PFSK-1 (cell line): ENCODE measurements around the gene PPP2R5C.

Source experiments
- POLR2AphosphoS5 ChIP-seq: IDR thresholded peaks from 2 replicates; pipeline ENCODE4 v1.6.1; 2012; ENCODE audit warnings: low read depth, mild to moderate bottlenecking, control low read depth, low read length, moderate library complexity
- SIN3A ChIP-seq: IDR thresholded peaks from 2 replicates; pipeline ENCODE4 v1.6.1; 2012; ENCODE audit warnings: mild to moderate bottlenecking, low read length, moderate library complexity, borderline replicate concordance; ENCODE audit not compliant: insufficient read depth
- TAF1 ChIP-seq: IDR thresholded peaks from 2 replicates; pipeline ENCODE4 v1.6.1; 2012; ENCODE audit warnings: low read length, control low read depth, borderline replicate concordance; ENCODE audit not compliant: insufficient read depth
- TF ChIP-seq, protein P1 (sequence below), 2 experiments: IDR thresholded peaks; 2 replicates each; pipeline versions ENCODE4 v1.6.1 to v1.8.0; 2011 to 2012; ENCODE audit warnings: low read depth in 2 of 2, low read length in 2 of 2, control low read depth in 1 of 2, inconsistent platforms in 1 of 2, mild to moderate bottlenecking in 1 of 2, moderate library complexity in 1 of 2; ENCODE audit not compliant: insufficient read depth in 1 of 2

- TF ChIP-seq POLR2AphosphoS5 = no peak
- no peak for TF ChIP-seq SIN3A
- TF ChIP-seq, protein P1, sequence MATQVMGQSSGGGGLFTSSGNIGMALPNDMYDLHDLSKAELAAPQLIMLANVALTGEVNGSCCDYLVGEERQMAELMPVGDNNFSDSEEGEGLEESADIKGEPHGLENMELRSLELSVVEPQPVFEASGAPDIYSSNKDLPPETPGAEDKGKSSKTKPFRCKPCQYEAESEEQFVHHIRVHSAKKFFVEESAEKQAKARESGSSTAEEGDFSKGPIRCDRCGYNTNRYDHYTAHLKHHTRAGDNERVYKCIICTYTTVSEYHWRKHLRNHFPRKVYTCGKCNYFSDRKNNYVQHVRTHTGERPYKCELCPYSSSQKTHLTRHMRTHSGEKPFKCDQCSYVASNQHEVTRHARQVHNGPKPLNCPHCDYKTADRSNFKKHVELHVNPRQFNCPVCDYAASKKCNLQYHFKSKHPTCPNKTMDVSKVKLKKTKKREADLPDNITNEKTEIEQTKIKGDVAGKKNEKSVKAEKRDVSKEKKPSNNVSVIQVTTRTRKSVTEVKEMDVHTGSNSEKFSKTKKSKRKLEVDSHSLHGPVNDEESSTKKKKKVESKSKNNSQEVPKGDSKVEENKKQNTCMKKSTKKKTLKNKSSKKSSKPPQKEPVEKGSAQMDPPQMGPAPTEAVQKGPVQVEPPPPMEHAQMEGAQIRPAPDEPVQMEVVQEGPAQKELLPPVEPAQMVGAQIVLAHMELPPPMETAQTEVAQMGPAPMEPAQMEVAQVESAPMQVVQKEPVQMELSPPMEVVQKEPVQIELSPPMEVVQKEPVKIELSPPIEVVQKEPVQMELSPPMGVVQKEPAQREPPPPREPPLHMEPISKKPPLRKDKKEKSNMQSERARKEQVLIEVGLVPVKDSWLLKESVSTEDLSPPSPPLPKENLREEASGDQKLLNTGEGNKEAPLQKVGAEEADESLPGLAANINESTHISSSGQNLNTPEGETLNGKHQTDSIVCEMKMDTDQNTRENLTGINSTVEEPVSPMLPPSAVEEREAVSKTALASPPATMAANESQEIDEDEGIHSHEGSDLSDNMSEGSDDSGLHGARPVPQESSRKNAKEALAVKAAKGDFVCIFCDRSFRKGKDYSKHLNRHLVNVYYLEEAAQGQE (IDR thresholded peaks at IDR 0.05; ENCODE audit: insufficient read depth in 1 of 2, low read depth in 2 of 2, low read length in 2 of 2) = no peak
- TF ChIP-seq TAF1 = no peak
These were observed 13.3 kb downstream of the PPP2R5C start for GRCh38 chr14:101774814-101775213.
